K562 (cell line): ENCODE results near the gene PLPP7. TPM values are rescaled to one million over a fixed set of nuclear protein-coding genes. Genes with fewer than 3 reads are reported as not detected.
A peak's percentile ranks its signal among the peaks of the same experiment; 100 is the strongest.

ENCODE experiments used
- ATAC-seq: fragments of 200-7000 bp; cut with Tn5 transposase; 3 replicates; pipeline ENCODE4 v1.9.1; 2020; ENCODE audit warnings: moderate library complexity
- BruUV-seq: library from RNA; stranded (reverse); fragments of 400-500 nt; replicated peaks from 2 replicates; lab custom pipeline; 2021; lab: Mats Ljungman, UMichigan
- CTCF ChIA-PET: fragments of 300-600 bp; formaldehyde crosslinking; extraction: SDS; loops from one replicate; lab custom pipeline; 2021; ENCODE audit warnings: low intra/inter-chr PET ratio; lab: Yijun Ruan, JAX
- POLR2A ChIA-PET: fragments of 300-600, 350-650 bp; sonication (Branson Sonifier 250); formaldehyde crosslinking; extraction: SDS; loops from one replicate; lab custom pipeline; 2021; ENCODE audit warnings: antibody characterized with exemption, inconsistent platforms; lab: Yijun Ruan, JAX
- DNase-seq, 4 experiments: peaks; one replicate each; pipeline versions ENCODE4 v3.0.0 to v3.0.0-alpha.2; 2011 to 2018; ENCODE audit warnings: low spot score in 3 of 4, mixed read lengths in 3 of 4; ENCODE audit errors: extremely low read depth in 1 of 4
- FAIRE-seq: peaks from 2 replicates; lab custom pipeline; 2011; peaks lifted over from hg19 to GRCh38; lab: Jason Lieb, UNC
- H2AFZ ChIP-seq: 2 replicates; pipeline ENCODE4 v1.6.0; 2011; ENCODE audit warnings: low read depth, low read length, control low read depth, inconsistent platforms
- H3K27ac ChIP-seq: fragments of 200-600 bp; 3 replicates; pipeline ENCODE4 v1.8.0; 2011; ENCODE audit warnings: low read depth, mild to moderate bottlenecking, control low read depth, inconsistent platforms, low read length, moderate library complexity, mixed read lengths; ENCODE audit errors: extremely low read depth
- H3K27me3 ChIP-seq, 2 experiments: fragments of 300-600 bp in 1 of 2; 2 replicates in 1 of 2; 3 replicates in 1 of 2; pipeline versions ENCODE4 v1.6.0 to v1.8.0; 2011; ENCODE audit warnings: inconsistent platforms in 2 of 2, low read length in 2 of 2, mild to moderate bottlenecking in 1 of 2, mixed read lengths in 1 of 2, moderate library complexity in 1 of 2; ENCODE audit not compliant: control insufficient read depth in 2 of 2, insufficient read depth in 2 of 2
- H3K36me3 ChIP-seq: fragments of 300-600 bp; 3 replicates; pipeline ENCODE4 v1.8.0; 2011; ENCODE audit warnings: mild to moderate bottlenecking, low read length, inconsistent platforms; ENCODE audit not compliant: control insufficient read depth, insufficient read depth
- H3K4me1 ChIP-seq, 2 experiments: fragments of 200-600 bp in 1 of 2; replicated peaks in 1 of 2; 2 replicates in 1 of 2; 3 replicates in 1 of 2; pipeline versions ENCODE4 v1.5.1 to v1.8.0; 2011; ENCODE audit warnings: inconsistent platforms in 2 of 2, low read length in 2 of 2, mild to moderate bottlenecking in 1 of 2, mixed read lengths in 1 of 2, moderate library complexity in 1 of 2; ENCODE audit not compliant: control insufficient read depth in 2 of 2, insufficient read depth in 2 of 2
- H3K4me2 ChIP-seq: 2 replicates; pipeline ENCODE4 v1.6.1; 2011; ENCODE audit warnings: low read length, control low read depth, inconsistent platforms, mixed read lengths; ENCODE audit not compliant: insufficient read depth
- H3K4me3 ChIP-seq: fragments of 200-600 bp; sonication (generic), shearing (Covaris generic); 2 replicates; pipeline ENCODE4 v1.5.1; 2016; ENCODE audit warnings: control low read depth, inconsistent platforms
- H3K79me2 ChIP-seq: fragments of 200-600 bp; 3 replicates; pipeline ENCODE4 v1.8.0; 2011; ENCODE audit warnings: low read length, inconsistent platforms; ENCODE audit not compliant: control insufficient read depth, insufficient read depth
- H3K9ac ChIP-seq, 2 experiments: 2 replicates each; pipeline versions ENCODE4 v1.6.0 to v1.6.1; 2011; ENCODE audit warnings: low read depth in 2 of 2, low read length in 2 of 2, control low read depth in 1 of 2, inconsistent platforms in 1 of 2, mild to moderate bottlenecking in 1 of 2, mixed read lengths in 1 of 2; ENCODE audit not compliant: insufficient read depth in 1 of 2
- H3K9me1 ChIP-seq: one replicate; pipeline ENCODE4 v1.6.0; 2011; ENCODE audit warnings: inconsistent platforms, mild to moderate bottlenecking, low read length, moderate library complexity; ENCODE audit not compliant: control insufficient read depth, insufficient read depth
- H3K9me3 ChIP-seq: replicated peaks from 2 replicates; pipeline ENCODE4 v1.5.1; 2011; ENCODE audit warnings: low read depth, low read length, inconsistent platforms; ENCODE audit not compliant: control insufficient read depth, insufficient read depth
- H4K20me1 ChIP-seq: replicated peaks from 2 replicates; pipeline ENCODE4 v1.6.1; 2011; ENCODE audit warnings: low read length, inconsistent platforms, mixed read lengths; ENCODE audit not compliant: control insufficient read depth, insufficient read depth
- CBX8 ChIP-seq: fragments of 200-600 bp; sonication (generic); IDR thresholded peaks from 2 replicates; pipeline ENCODE4 v1.6.1; 2012; ENCODE audit warnings: borderline replicate concordance, mixed run types, low read depth, mild to moderate bottlenecking, moderate library complexity, mixed read lengths, low read length, control low read depth, inconsistent platforms; ENCODE audit not compliant: poor library complexity, severe bottlenecking; ENCODE audit errors: extremely low read depth
- CHD2 ChIP-seq: IDR thresholded peaks from 2 replicates; pipeline ENCODE4 v1.6.1; 2011; ENCODE audit warnings: low read depth, low read length
- EHMT2 ChIP-seq: fragments of 450-650 bp; IDR thresholded peaks from 2 replicates; pipeline ENCODE4 v1.6.1; 2018; ENCODE audit warnings: antibody characterized with exemption
- KDM1A ChIP-seq, 2 experiments: fragments of 450-650 bp; IDR thresholded peaks; 2 replicates each; pipeline ENCODE4 v1.6.1; 2016; ENCODE audit warnings: mild to moderate bottlenecking in 2 of 2
- NR1H2 ChIP-seq: sonication (generic); formaldehyde crosslinking; IDR thresholded peaks from 2 replicates; pipeline ENCODE4 v1.4.0; 2020; ENCODE audit warnings: mild to moderate bottlenecking, missing genetic modification reagents
- SRSF9 ChIP-seq: fragments of 200-400 bp; formaldehyde crosslinking; IDR thresholded peaks from 2 replicates; pipeline ENCODE4 v1.6.1; 2017; ENCODE audit warnings: low read depth, low read length, borderline replicate concordance
- ZC3H11A ChIP-seq: IDR thresholded peaks from 2 replicates; pipeline ENCODE4 v1.6.1; 2012; ENCODE audit warnings: low read depth, low read length, improper control_type of control experiment
- ZNF12 ChIP-seq: sonication (generic); formaldehyde crosslinking; IDR thresholded peaks from 2 replicates; pipeline ENCODE4 v1.4.0; 2020; ENCODE audit warnings: mild to moderate bottlenecking, missing genetic modification reagents
- ZNF384 ChIP-seq: IDR thresholded peaks from 2 replicates; pipeline ENCODE4 v1.6.1; 2012; ENCODE audit warnings: low read depth, low read length, improper control_type of control experiment
- WGBS: fragments of 100-300 bp; shearing (Covaris generic); methylation state at CpG from one replicate; pipeline ENCODE4 v1.1.6; 2016; ENCODE audit warnings: low coverage, mixed read lengths; ENCODE audit not compliant: insufficient coverage; ENCODE audit errors: missing lambda C conversion rate; 5-methylcytosine and 5-hydroxymethylcytosine counted together
- in situ Hi-C: fragments of 300-500 bp; cut with MboI; formaldehyde crosslinking; loops from 4 replicates; pipeline ENCODE4 v1.15.0; 2018; ENCODE audit warnings: inconsistent platforms, mixed read lengths
- intact Hi-C: fragments of 100-400 bp; cut with micrococcal nuclease; formaldehyde crosslinking; loops from 2 replicates; pipeline ENCODE4 v1.14.2; 2022
- polyA plus RNA-seq, 8 experiments: library from polyadenylated mRNA; depleted of rRNA in 4 of 8; stranded (reverse) in 5 of 8; unstranded in 3 of 8; fragments of >200 nt; fragmentation: Nextera tagmentation in 2 of 8; fragmentation: Illumina TruSeq in 1 of 8; extraction: Ambion mirVana in 2 of 8; extraction: Trizol in 1 of 8; gene quantifications; 2 replicates each; pipeline versions ENCODE4 v1.2.1 to v1.2.3, GENCODE V29; 2011 to 2014; ENCODE audit warnings: inconsistent platforms in 1 of 8, missing spikeins in 1 of 8
- total RNA-seq, 7 experiments: library from RNA; depleted of rRNA in 6 of 7; stranded (reverse); fragments of >200 nt in 6 of 7; fragmentation: Illumina TruSeq in 2 of 7; extraction: Trizol in 2 of 7; gene quantifications; 2 replicates each; pipeline versions ENCODE4 v1.2.1 to v1.2.3, GENCODE V29; 2011 to 2021; ENCODE audit warnings: low replicate concordance in 1 of 7
- TF ChIP-seq, protein P1 (sequence below): fragments of 250-450 bp; sonication (Bioruptor Pico); IDR thresholded peaks from 2 replicates; pipeline ENCODE4 v1.4.0; 2020; ENCODE audit warnings: mild to moderate bottlenecking, moderate library complexity
- TF ChIP-seq, protein P2 (sequence below): sonication (generic); formaldehyde crosslinking; IDR thresholded peaks from 2 replicates; pipeline ENCODE4 v1.8.1; 2022; ENCODE audit warnings: missing genetic modification reagents
- TF ChIP-seq, protein P3 (sequence below): fragments of 250-450 bp; sonication (Bioruptor Pico); IDR thresholded peaks from 2 replicates; pipeline ENCODE4 v1.5.0; 2021; ENCODE audit warnings: mild to moderate bottlenecking, moderate library complexity

The PLPP7 gene
- total and polyA plus RNA-seq, 9 of the 15 experiments (the other 6 are each of a cell fraction or from before 2014, with no cell fraction given), result 0.09 to 0.93 (median 0.18) TPM; not detected in 4

DNA sequence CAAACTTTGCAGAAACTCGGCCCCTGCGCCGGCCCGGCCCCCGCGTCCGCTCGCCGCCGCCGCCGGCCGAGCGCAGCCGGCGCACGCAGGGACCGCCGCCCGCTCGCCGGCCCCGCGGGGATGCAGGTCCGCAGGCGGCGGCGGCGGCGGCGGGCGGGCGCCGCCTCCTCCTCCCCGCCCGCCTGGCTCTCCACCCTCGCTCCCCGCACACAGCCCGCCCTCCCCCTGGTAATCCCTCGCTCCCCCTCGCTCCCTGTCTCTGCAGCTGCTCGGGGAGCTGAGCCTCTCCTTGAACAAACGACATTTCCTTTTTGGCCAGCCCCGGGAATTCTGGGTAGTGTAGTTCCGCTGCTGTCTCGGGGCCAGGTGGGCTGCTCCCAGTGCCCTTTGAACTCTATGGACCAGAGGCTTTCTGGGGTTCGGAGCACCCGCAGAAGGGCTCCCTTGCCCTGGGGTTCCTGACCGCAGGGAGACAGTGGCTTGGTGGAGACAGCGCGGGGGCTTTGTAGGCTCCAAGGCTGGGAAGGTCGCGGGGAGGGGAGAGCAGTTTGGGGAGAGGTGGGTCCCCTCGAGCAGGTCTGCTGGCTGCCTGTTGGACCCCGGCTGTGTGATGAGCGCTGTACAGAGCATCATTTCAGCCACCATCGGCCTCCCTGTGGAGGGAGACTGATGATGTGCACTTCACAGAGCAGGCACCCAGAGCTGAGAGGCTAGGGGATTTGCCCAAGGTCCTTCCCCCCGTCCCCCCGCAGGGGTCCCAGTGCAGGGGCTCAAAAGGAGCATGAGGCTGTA lies 11.4 kb upstream of the PLPP7 start:
- Histone ChIP-seq H3K4me1 (peaks cover 28 to 75% of the 10 kb centered on the region in 2 experiments), H3K79me2 (peaks cover 42% of the 10 kb centered on the region), H3K9me3 (no peaks in the 10 kb centered on the region), H3K27ac (peak overlapping the region; percentile 75), H3K27me3 (peaks cover 3 to 13% of the 10 kb centered on the region in 2 experiments; a peak in 3 of 5 replicates), H3K36me3 (peaks cover 10% of the 10 kb centered on the region; the same call in 2 of the 3 replicates), H3K4me2 (peak overlapping the region; percentile 95), H3K9ac (peak overlapping the region; percentile 4 to 93; a peak in 3 of 4 replicates), H3K4me3 (peak overlapping the region; percentile 65), H2AFZ (peak overlapping the region; percentile 92), H3K9me1 (peaks cover 8% of the 10 kb centered on the region), H4K20me1 (no peaks in the 10 kb centered on the region)
- in situ Hi-C loops, result no loop called here
- intact Hi-C loops, result loop anchor here (1.0 to 5.0 kb wide), 4 partner anchors 53 to 166 kb away; partner anchors contain the start of gene NUP214
- FAIRE-seq (peak; percentile 93), ATAC-seq (peak; percentile 65), DNase-seq (peak; percentile 100)
- WGBS, result 13% methylated on average over 57 of the region's 59 CpGs
- POLR2A ChIA-PET, result interaction anchor here (0.6 to 2.7 kb wide), 13 partner anchors 8 to 165 kb away, joined by 3 to 12 read pairs (median 4); partner anchors contain the start of gene NUP214
- CTCF ChIA-PET, result interaction anchor here (0.6 kb wide), 1 partner anchor 73 kb away, joined by 3 read pairs; no protein-coding TSS in a partner anchor
- BruUV-seq, result no TSS peak
- TF ChIP-seq ZNF12 (CRISPR knock-in tag) (no peak), CHD2 (peak; percentile 48; the same call in 1 of the 2 replicates), EHMT2 (no peak), CBX8 (no peak), ZNF384 (peak; percentile 41; the same call in 1 of the 2 replicates), KDM1A (IDR thresholded peaks at IDR 0.05) (no peak), ZC3H11A (peak; percentile 95), SRSF9 (no peak), NR1H2 (CRISPR knock-in tag) (no peak)
- TF ChIP-seq, protein P1, sequence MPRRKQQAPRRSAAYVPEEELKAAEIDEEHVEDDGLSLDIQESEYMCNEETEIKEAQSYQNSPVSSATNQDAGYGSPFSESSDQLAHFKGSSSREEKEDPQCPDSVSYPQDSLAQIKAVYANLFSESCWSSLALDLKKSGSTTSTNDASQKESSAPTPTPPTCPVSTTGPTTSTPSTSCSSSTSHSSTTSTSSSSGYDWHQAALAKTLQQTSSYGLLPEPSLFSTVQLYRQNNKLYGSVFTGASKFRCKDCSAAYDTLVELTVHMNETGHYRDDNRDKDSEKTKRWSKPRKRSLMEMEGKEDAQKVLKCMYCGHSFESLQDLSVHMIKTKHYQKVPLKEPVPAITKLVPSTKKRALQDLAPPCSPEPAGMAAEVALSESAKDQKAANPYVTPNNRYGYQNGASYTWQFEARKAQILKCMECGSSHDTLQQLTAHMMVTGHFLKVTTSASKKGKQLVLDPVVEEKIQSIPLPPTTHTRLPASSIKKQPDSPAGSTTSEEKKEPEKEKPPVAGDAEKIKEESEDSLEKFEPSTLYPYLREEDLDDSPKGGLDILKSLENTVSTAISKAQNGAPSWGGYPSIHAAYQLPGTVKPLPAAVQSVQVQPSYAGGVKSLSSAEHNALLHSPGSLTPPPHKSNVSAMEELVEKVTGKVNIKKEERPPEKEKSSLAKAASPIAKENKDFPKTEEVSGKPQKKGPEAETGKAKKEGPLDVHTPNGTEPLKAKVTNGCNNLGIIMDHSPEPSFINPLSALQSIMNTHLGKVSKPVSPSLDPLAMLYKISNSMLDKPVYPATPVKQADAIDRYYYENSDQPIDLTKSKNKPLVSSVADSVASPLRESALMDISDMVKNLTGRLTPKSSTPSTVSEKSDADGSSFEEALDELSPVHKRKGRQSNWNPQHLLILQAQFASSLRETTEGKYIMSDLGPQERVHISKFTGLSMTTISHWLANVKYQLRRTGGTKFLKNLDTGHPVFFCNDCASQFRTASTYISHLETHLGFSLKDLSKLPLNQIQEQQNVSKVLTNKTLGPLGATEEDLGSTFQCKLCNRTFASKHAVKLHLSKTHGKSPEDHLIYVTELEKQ (CRISPR knock-in tag), result no peak
- TF ChIP-seq, protein P2, sequence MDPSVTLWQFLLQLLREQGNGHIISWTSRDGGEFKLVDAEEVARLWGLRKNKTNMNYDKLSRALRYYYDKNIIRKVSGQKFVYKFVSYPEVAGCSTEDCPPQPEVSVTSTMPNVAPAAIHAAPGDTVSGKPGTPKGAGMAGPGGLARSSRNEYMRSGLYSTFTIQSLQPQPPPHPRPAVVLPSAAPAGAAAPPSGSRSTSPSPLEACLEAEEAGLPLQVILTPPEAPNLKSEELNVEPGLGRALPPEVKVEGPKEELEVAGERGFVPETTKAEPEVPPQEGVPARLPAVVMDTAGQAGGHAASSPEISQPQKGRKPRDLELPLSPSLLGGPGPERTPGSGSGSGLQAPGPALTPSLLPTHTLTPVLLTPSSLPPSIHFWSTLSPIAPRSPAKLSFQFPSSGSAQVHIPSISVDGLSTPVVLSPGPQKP (CRISPR knock-in tag), result no peak
- TF ChIP-seq, protein P3, sequence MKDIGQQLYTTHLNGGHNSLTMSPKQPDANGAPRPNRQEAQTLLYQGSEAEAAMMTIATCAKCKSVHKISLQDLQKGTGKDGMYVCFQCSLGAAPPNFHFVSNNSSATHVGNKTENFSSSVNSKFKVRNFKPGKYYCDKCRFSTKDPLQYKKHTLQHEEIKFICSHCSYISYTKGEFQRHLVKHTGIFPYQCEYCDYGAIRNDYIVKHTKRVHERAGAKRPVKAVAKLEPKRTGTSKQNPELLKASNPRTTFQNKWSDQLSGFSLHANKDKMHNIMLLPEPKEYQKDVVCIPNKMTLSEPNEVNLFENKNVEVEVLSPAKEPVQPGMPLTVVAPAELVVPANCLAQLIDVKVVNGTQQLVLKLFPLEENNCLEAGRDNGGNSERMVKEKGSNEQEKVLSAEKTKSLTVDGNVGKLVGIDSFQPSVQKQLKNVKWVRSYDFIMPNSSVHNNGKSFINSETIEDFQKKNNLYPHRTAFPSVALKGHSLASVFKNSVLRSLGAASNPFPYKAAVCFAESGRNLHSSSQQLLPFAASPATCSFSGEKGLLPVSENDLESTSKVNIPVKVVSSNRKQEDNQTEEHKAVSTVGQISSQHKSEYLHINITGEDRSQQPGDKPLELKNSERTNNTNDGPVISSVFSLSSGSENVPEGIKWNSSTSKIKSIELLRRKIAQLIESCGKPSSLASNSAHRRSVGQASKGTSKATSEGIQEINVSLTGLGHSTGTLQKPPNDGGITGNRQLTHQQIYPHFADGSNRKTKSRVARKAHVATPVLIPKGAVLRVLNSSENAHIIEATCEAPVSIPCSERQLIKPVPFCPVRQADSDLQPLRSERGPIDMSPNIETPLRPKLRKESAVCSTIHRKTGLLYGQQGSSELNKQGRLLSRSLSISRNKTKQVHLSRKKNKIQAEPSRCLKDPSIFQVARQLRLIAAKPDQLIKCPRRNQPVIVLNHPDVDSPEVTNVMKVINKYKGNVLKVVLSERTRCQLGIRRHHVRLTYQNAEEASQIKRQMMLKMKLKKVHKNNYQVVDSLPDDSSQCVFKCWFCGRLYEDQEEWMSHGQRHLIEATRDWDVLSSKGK (CRISPR knock-in tag), result no peak
